AG09319 (cell line): ENCODE measurements around the gene ROBO1.

Experiments used
- DNase-seq: peaks from one replicate; pipeline ENCODE4 v3.0.0-alpha.2; 2010; ENCODE audit warnings: low read depth; ENCODE audit errors: extremely low read depth
- TF ChIP-seq, protein P1 (sequence below): IDR thresholded peaks from 2 replicates; pipeline ENCODE4 v1.5.1; 2011; ENCODE audit warnings: low read depth, mild to moderate bottlenecking, inconsistent platforms, low read length, moderate library complexity

The ROBO1 gene

DNA sequence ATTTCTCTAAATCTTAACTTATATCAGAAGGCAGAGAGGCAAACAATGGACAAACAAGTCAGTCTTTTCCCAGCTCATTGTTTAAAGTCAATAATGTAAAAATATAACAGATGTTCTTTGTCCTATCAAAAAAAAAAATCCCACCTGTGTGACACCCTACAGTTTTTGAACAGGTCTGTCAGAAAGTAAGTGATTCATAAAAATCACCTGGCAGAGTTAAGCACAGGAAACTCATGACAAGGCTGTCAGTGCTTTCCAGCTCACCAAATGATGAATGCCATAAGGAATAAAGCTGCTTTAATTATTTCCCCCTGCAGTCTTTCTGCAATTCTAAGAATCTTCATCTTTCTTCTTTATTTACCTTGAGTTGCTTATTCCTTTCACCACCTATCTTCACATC is 30.3 kb downstream of the ROBO1 start:
- TF ChIP-seq, protein P1, sequence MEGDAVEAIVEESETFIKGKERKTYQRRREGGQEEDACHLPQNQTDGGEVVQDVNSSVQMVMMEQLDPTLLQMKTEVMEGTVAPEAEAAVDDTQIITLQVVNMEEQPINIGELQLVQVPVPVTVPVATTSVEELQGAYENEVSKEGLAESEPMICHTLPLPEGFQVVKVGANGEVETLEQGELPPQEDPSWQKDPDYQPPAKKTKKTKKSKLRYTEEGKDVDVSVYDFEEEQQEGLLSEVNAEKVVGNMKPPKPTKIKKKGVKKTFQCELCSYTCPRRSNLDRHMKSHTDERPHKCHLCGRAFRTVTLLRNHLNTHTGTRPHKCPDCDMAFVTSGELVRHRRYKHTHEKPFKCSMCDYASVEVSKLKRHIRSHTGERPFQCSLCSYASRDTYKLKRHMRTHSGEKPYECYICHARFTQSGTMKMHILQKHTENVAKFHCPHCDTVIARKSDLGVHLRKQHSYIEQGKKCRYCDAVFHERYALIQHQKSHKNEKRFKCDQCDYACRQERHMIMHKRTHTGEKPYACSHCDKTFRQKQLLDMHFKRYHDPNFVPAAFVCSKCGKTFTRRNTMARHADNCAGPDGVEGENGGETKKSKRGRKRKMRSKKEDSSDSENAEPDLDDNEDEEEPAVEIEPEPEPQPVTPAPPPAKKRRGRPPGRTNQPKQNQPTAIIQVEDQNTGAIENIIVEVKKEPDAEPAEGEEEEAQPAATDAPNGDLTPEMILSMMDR, result no peak
- no peak for DNase-seq

DNA sequence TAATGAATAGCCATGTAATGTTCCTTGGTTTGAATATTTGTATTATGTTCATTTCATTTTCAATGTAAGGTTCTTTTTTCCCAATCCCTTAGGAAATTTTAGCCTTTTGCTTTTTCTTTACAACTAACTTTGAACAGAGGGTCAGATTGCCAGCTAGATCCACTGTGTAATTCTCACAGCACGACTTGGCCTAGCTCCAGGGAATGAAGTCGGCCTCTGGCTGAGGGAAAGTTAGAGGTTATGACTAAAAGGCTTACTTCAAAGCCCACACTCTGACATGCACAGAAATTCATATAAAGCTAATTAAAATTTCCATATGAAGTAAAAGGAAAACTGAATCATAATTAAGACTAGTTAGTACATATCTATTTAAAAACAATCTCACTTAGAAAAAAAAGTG is 38.7 kb downstream of the ROBO1 start:
- TF ChIP-seq, protein P1, result no peak
- DNase-seq, result no peak

DNA sequence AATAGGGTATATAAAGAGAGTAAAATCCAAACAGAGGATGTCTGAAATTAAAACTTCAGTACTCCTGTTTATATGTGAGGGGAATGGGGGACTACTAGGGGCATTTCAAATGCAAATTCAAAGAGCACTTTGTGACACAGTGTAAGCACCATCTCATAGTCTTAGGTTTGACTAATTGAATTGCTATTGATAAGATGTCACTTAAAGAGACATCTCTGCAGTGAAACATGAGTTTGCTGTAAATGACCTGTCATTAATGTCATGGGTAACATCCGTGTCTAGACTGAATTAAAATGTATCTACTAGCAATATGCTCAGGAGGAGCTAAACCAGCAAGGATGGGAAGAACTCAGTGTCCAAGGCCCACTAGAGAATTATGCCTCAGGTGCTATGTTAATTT is 41.0 kb downstream of the ROBO1 start:
- TF ChIP-seq, protein P1, result no peak
- DNase-seq, result no peak

DNA sequence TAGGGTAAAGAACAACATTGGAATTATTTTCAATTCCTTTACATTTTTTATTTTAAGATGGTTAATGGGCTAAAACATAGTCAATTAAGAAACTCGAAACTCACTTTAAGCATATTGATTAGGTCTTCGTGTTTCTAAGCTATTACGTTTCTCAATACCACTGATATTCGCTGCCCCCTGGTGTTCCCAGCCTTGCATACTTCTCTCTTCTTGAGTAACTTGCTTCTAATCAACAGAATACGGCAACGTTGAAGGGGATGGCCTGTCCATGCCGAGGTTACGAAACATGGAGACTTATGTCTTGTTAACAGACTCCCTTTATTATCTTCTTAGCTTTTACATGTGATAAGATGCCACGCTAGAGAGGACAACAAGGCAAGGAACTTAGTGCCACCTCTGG is 43.6 kb downstream of the ROBO1 start:
- DNase-seq, result no peak

DNA sequence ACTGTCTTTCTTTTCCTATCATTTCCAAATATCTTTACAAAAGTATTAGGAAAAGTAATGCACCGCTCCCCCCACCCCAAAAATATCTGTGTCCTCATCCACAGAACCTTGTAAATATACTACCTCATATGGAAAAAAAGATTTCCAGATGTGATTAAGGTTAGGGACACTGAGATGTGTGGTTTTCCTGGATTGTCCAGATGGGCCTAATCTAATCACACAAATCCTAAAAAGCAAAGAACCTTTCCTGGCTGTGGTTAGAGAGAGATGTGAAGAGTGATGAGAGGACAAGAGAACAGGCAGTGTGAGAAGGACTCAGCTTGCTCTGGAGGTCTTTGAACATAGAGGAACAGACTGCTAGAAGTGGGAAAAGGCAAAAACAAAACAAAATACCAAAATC is 77.7 kb downstream of the ROBO1 start:
- DNase-seq, result no peak
- TF ChIP-seq, protein P1, result no peak

More for the DNA sequence above, 43.6 kb downstream of the ROBO1 start:
- TF ChIP-seq, protein P1, result no peak

DNA sequence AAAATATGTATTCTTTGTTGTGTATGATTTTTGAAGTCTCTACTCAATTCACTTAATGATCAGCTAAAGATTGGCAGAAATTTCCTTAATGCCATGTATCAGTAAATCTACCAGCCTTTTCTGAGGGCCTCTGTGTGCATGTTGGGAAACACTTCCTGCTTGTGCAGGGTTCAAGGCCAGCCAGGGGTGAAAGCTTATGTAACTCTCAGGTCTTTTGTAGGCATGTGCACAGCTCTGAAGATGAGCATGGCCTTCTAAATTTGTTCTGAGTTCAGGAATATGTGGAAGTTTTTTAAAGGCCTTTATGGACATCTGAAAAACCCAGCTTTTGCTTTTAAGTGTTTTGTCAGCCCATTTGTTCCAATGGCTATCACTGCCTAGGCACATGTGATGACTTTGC is 82.7 kb downstream of the ROBO1 start:
- TF ChIP-seq, protein P1, result no peak
- DNase-seq, result no peak

DNA sequence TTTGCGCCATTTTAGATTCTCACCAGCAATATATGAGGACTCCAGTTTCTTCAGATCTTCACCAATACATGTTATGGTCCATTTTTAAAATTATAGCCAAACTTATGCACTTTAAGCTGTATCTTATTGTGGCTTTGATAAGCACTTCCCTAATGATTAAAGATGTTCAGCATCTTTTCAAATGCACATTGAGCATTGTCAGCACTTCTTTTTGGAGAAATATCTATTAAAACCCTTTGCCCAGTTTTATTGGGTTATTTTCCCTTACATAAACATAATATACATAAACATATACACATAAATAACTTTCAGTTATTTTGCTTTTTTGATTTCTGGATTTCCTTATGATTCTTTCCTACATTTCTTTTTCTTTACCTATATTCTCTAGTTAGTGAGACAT is 83.8 kb downstream of the ROBO1 start:
- TF ChIP-seq, protein P1, result no peak
- no peak for DNase-seq
